ENCODE results near the gene PAWR. TPM values are rescaled to one million over a fixed set of nuclear protein-coding genes. Genes with fewer than 3 reads are reported as not detected.

Gene PAWR
- total RNA-seq, 1 experiment from 2014 or later = 176 TPM

DNA sequence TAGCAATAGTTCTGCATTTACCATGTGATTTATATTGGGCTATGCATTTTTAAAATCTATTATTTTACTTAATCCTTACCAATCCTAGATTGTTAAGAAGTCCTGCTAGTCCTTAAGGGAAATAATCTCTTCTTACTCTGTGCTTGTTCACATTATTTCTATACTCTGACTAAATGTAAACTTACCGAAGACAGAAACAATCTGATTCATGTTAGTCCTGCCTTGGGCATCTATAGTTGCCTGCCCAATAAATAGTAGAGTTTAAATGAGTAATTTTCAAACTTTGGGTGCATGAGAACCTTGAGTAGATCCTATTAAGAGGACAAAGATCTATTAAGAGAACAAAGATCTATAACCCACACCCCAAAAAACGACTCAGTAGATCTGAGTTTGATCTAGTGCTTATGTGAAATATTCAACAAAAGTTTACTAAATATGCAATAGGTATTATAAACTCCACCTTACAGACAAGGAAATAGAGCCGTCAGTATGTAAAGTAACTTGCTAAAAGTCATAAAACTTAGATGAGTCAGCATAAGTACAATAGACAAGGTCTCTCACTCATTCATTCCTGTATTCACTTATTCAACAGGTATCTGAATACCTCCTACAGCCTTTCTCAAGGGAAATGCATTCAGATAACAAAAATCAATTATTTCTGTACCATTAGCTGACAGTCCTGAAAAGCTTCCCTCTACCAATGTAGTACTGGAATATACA lies 127.6 kb downstream of the PAWR start:
- Histone ChIP-seq H4K91ac (ENCODE audit: insufficient read length, low read depth, low read length) (no peak overlapping the region), H2BK5ac (ENCODE audit: insufficient read length, low read length) (no peak overlapping the region), H4K20me1 (ENCODE audit: control insufficient read depth, insufficient read depth, insufficient read length) (no peaks in the 10 kb centered on the region), H2AK5ac (ENCODE audit: insufficient read length, low read length) (no peak overlapping the region), H3K9ac (ENCODE audit: extremely low read depth, insufficient read length, low read length) (no peak overlapping the region), H3K27me3 (ENCODE audit: insufficient read depth, low read length) (no peaks in the 10 kb centered on the region), H2BK12ac (ENCODE audit: insufficient read length, low read depth, low read length) (no peak overlapping the region), H3K18ac (ENCODE audit: insufficient read length, low read depth, low read length) (no peak overlapping the region), H2AFZ (ENCODE audit: low read length) (no peak overlapping the region), H2BK120ac (ENCODE audit: low read depth, low read length, poor library complexity, severe bottlenecking) (no peak overlapping the region), H3K4me2 (ENCODE audit: insufficient read depth, insufficient read length, low read length) (no peak overlapping the region), H3K27ac (ENCODE audit: insufficient read length, low read depth, low read length) (no peak overlapping the region), H4K8ac (replicated peaks; ENCODE audit: insufficient read length, low read depth, low read length) (no peak overlapping the region), H2BK20ac (ENCODE audit: low read depth, low read length, poor library complexity, severe bottlenecking) (no peak overlapping the region), H3T11ph (ENCODE audit: low read length) (no peak overlapping the region), H3K56ac (ENCODE audit: insufficient read length, low read depth, low read length) (no peak overlapping the region), H3K9me3 (ENCODE audit: control insufficient read depth, low read depth, low read length) (peaks cover 52% of the 10 kb centered on the region), H4K5ac (ENCODE audit: insufficient read length, low read depth, low read length) (no peak overlapping the region), H3K23me2 (ENCODE audit: insufficient read length, low read depth, low read length, poor library complexity, severe bottlenecking) (no peaks in the 10 kb centered on the region), H3K14ac (ENCODE audit: insufficient read depth, low read length) (no peak overlapping the region), H3K4me1 (ENCODE audit: insufficient read depth, low read length) (no peaks in the 10 kb centered on the region), H3K4ac (ENCODE audit: low read depth, low read length) (no peak overlapping the region), H2BK15ac (ENCODE audit: low read depth, low read length) (no peak overlapping the region), H3K79me1 (ENCODE audit: insufficient read depth, low read depth, low read length, poor library complexity, severe bottlenecking) (no peaks in the 10 kb centered on the region), H3K79me2 (ENCODE audit: insufficient read depth, low read length) (no peaks in the 10 kb centered on the region), H3K23ac (ENCODE audit: insufficient read length, low read depth, low read length) (no peak overlapping the region)
- TF ChIP-seq, protein P1, sequence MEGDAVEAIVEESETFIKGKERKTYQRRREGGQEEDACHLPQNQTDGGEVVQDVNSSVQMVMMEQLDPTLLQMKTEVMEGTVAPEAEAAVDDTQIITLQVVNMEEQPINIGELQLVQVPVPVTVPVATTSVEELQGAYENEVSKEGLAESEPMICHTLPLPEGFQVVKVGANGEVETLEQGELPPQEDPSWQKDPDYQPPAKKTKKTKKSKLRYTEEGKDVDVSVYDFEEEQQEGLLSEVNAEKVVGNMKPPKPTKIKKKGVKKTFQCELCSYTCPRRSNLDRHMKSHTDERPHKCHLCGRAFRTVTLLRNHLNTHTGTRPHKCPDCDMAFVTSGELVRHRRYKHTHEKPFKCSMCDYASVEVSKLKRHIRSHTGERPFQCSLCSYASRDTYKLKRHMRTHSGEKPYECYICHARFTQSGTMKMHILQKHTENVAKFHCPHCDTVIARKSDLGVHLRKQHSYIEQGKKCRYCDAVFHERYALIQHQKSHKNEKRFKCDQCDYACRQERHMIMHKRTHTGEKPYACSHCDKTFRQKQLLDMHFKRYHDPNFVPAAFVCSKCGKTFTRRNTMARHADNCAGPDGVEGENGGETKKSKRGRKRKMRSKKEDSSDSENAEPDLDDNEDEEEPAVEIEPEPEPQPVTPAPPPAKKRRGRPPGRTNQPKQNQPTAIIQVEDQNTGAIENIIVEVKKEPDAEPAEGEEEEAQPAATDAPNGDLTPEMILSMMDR (conservative IDR thresholded peaks at IDR 0.05) = no peak
- DNase-seq = no peak
- Mint-ChIP-seq H3K9me3 (peaks cover 55 to 62% of the 10 kb centered on the region in 2 experiments), H3K4me3 (no peak overlapping the region), H3K36me3 (ENCODE audit: insufficient read depth in 1 of 3, low read depth in 3 of 3) (peaks cover 82 to 91% (median 83%) of the 10 kb centered on the region in 3 experiments), H3K27ac (no peak overlapping the region), H3K27me3 (ENCODE audit: low read depth) (peaks cover 2% of the 10 kb centered on the region; the same call in 1 of the 2 replicates), H3K4me1 (peaks cover 10% of the 10 kb centered on the region in 2 experiments)
- WGBS (ENCODE audit: extremely low coverage, insufficient read length, low lambda C conversion rate) = no CpG with 5 or more reads among the region's 3 CpGs
